DOHH2 (cell line): ENCODE measurements around the gene CCDC194.
A peak's percentile ranks its signal among the peaks of the same experiment; 100 is the strongest.

ENCODE experiments used
- H3F3A ChIP-seq: fragments of 200-600 bp; sonication (generic), shearing (Covaris generic); 2 replicates; pipeline ENCODE4 v1.6.0; 2016; ENCODE audit warnings: antibody characterized with exemption, mild to moderate bottlenecking; ENCODE audit not compliant: control insufficient read depth, insufficient read depth
- H3K27ac ChIP-seq: fragments of 200-600 bp; sonication (generic); 2 replicates; pipeline ENCODE4 v1.5.1; 2014; ENCODE audit warnings: low read depth, mild to moderate bottlenecking, low read length, moderate library complexity
- H3K27me3 ChIP-seq: fragments of 200-600 bp; sonication (generic); 2 replicates; pipeline ENCODE4 v1.6.1; 2014; ENCODE audit warnings: mild to moderate bottlenecking, low read length, mixed read lengths; ENCODE audit not compliant: control insufficient read depth
- H3K36me3 ChIP-seq: fragments of 200-600 bp; sonication (generic); 2 replicates; pipeline ENCODE4 v1.6.1; 2014; ENCODE audit warnings: mild to moderate bottlenecking, low read length, moderate library complexity, mixed read lengths; ENCODE audit not compliant: control insufficient read depth
- H3K4me1 ChIP-seq: fragments of 200-600 bp; sonication (generic); 2 replicates; pipeline ENCODE4 v1.6.1; 2014; ENCODE audit warnings: mild to moderate bottlenecking, low read length, mixed read lengths; ENCODE audit not compliant: control insufficient read depth
- H3K4me2 ChIP-seq: fragments of 200-600 bp; sonication (generic); 2 replicates; pipeline ENCODE4 v1.6.0; 2014; ENCODE audit warnings: mild to moderate bottlenecking, low read length, moderate library complexity
- H3K4me3 ChIP-seq: fragments of 200-600 bp; sonication (generic); 2 replicates; pipeline ENCODE4 v1.5.1; 2014; ENCODE audit warnings: mild to moderate bottlenecking, low read length, mixed read lengths
- H3K79me2 ChIP-seq: fragments of 200-600 bp; sonication (generic); 2 replicates; pipeline ENCODE4 v1.6.1; 2014; ENCODE audit warnings: mild to moderate bottlenecking, low read length, mixed read lengths; ENCODE audit not compliant: control insufficient read depth
- H3K9me2 ChIP-seq: fragments of 200-600 bp; sonication (generic); replicated peaks from 2 replicates; pipeline ENCODE4 v1.6.1; 2014; ENCODE audit warnings: mild to moderate bottlenecking, low read length, mixed read lengths; ENCODE audit not compliant: control insufficient read depth
- H3K9me3 ChIP-seq: fragments of 200-600 bp; sonication (generic); 2 replicates; pipeline ENCODE4 v1.6.1; 2014; ENCODE audit warnings: antibody characterized with exemption, low read length, mixed read lengths; ENCODE audit not compliant: control insufficient read depth, insufficient read depth
- H4K20me1 ChIP-seq: fragments of 200-600 bp; sonication (generic); 2 replicates; pipeline ENCODE4 v1.6.0; 2014; ENCODE audit warnings: low read depth, mild to moderate bottlenecking, antibody characterized with exemption, low read length, moderate library complexity; ENCODE audit not compliant: control insufficient read depth, insufficient read depth
- CTCF ChIP-seq: fragments of 200-600 bp; sonication (generic); IDR thresholded peaks from one replicate; pipeline ENCODE4 v1.5.1; 2014; ENCODE audit warnings: antibody characterized with exemption, mild to moderate bottlenecking, low read depth, low read length; ENCODE audit not compliant: poor library complexity, severe bottlenecking
- EZH2phosphoT487 ChIP-seq: fragments of 200-600 bp; sonication (generic); IDR thresholded peaks from 2 replicates; pipeline ENCODE4 v1.6.1; 2017; ENCODE audit warnings: borderline replicate concordance, mild to moderate bottlenecking, antibody characterized with exemption, low read length, moderate library complexity, mixed read lengths

Gene CCDC194

GRCh38 chr19:17398902-17399527 is 5.0 kb upstream of the CCDC194 start:
- H3K27me3 ChIP-seq, result no peaks in the 10 kb centered on the region
- peaks cover 50% of the 10 kb centered on the region for H3K36me3 ChIP-seq
- H3K79me2 ChIP-seq, result peaks cover 23% of the 10 kb centered on the region
- H3K4me1 ChIP-seq, result peaks cover 30% of the 10 kb centered on the region
- H3K4me3 ChIP-seq, result no peak overlapping the region
- H3K4me2 ChIP-seq, result no peak overlapping the region
- TF ChIP-seq EZH2phosphoT487 (no peak), CTCF (no peak)
- peaks cover 8% of the 10 kb centered on the region for H4K20me1 ChIP-seq
- no peaks in the 10 kb centered on the region for H3K9me2 ChIP-seq
- H3K9me3 ChIP-seq, result no peaks in the 10 kb centered on the region
- H3K27ac ChIP-seq, result no peak overlapping the region
- peaks cover 17% of the 10 kb centered on the region for H3F3A ChIP-seq

GRCh38 chr19:17394891-17395415 is 957 bp upstream of the CCDC194 start:
- peak overlapping the region; percentile 64 for H3K27ac ChIP-seq
- H3K4me2 ChIP-seq, result peak overlapping the region; percentile 45
- peaks cover 23% of the 10 kb centered on the region for H3F3A ChIP-seq
- H3K36me3 ChIP-seq, result peaks cover 15% of the 10 kb centered on the region
- 0 out of 2 replicates have a peak, but pooled peaks cover 2% of the 10 kb centered on the region for H3K27me3 ChIP-seq
- TF ChIP-seq CTCF, result peak; percentile 84
- TF ChIP-seq EZH2phosphoT487, result no peak
- peaks cover 32% of the 10 kb centered on the region for H3K4me1 ChIP-seq
- H3K4me3 ChIP-seq, result peak overlapping the region; percentile 21; the same call in 1 of the 2 replicates
- no peaks in the 10 kb centered on the region for H3K79me2 ChIP-seq
- no peaks in the 10 kb centered on the region for H4K20me1 ChIP-seq
- no peaks in the 10 kb centered on the region for H3K9me2 ChIP-seq
- no peaks in the 10 kb centered on the region for H3K9me3 ChIP-seq

GRCh38 chr19:17393002-17393401 is 994 bp downstream of the CCDC194 start:
- Histone ChIP-seq H3K27me3 (0 out of 2 replicates have a peak, but pooled peaks cover 2% of the 10 kb centered on the region), H4K20me1 (no peaks in the 10 kb centered on the region), H3K4me1 (peaks cover 32% of the 10 kb centered on the region), H3K4me3 (no peak overlapping the region), H3K9me2 (no peaks in the 10 kb centered on the region), H3K9me3 (no peaks in the 10 kb centered on the region), H3K36me3 (peaks cover 8% of the 10 kb centered on the region), H3K27ac (no peak overlapping the region), H3K79me2 (no peaks in the 10 kb centered on the region), H3F3A (peaks cover 19% of the 10 kb centered on the region), H3K4me2 (no peak overlapping the region)
- TF ChIP-seq EZH2phosphoT487, result no peak
- TF ChIP-seq CTCF, result no peak
